NB4 (cell line): ENCODE measurements around the gene KANSL3.

Experiments
- DNase-seq: peaks from one replicate; pipeline ENCODE4 v3.0.0; 2010; ENCODE audit warnings: low read depth
- H3K4me3 ChIP-seq: one replicate; pipeline ENCODE4 v1.5.1; 2011; ENCODE audit warnings: mild to moderate bottlenecking, low read depth, low read length, moderate library complexity
- CTCF ChIP-seq: IDR thresholded peaks from one replicate; pipeline ENCODE4 v1.5.1; 2012; ENCODE audit warnings: low read depth, low read length
- MAX ChIP-seq: IDR thresholded peaks from 2 replicates; pipeline ENCODE4 v1.6.1; 2011; ENCODE audit warnings: low read depth, low read length
- MYC ChIP-seq: IDR thresholded peaks from 2 replicates; pipeline ENCODE4 v1.6.1; 2011; ENCODE audit warnings: low read depth, low read length
- POLR2A ChIP-seq: IDR thresholded peaks from 2 replicates; pipeline ENCODE4 v1.6.1; 2011; ENCODE audit warnings: mild to moderate bottlenecking; ENCODE audit not compliant: insufficient read length; ENCODE audit errors: extremely low read depth

Gene KANSL3

GRCh38 chr2:96602330-96602823 is 35.7 kb downstream of the KANSL3 start:
- no peak overlapping the region for H3K4me3 ChIP-seq
- no peak for TF ChIP-seq MYC
- no peak for TF ChIP-seq POLR2A
- no peak for TF ChIP-seq MAX
- TF ChIP-seq CTCF = no peak
- DNase-seq = peak; percentile 13

GRCh38 chr2:96601382-96602292 is 36.5 kb downstream of the KANSL3 start:
- no peak for TF ChIP-seq MYC
- no peak for TF ChIP-seq CTCF
- no peak for TF ChIP-seq POLR2A
- TF ChIP-seq MAX = no peak
- H3K4me3 ChIP-seq = no peak overlapping the region
- DNase-seq = peak; percentile 21

- H3K4me3 ChIP-seq = no peak overlapping the region
- TF ChIP-seq POLR2A = no peak
- no peak for TF ChIP-seq MAX
- TF ChIP-seq CTCF = no peak
- no peak for TF ChIP-seq MYC
- no peak for DNase-seq
Measured at GRCh38 chr2:96599941-96600340, 38.2 kb downstream of the KANSL3 start.

- DNase-seq = no peak
- TF ChIP-seq MAX = no peak
- no peak for TF ChIP-seq MYC
- TF ChIP-seq POLR2A = no peak
- TF ChIP-seq CTCF = no peak
- no peak overlapping the region for H3K4me3 ChIP-seq
Measured at GRCh38 chr2:96596596-96596995, 41.5 kb downstream of the KANSL3 start.

GRCh38 chr2:96594691-96595152 is 43.4 kb downstream of the KANSL3 start:
- TF ChIP-seq POLR2A (no peak), MAX (no peak), MYC (no peak), CTCF (no peak)
- H3K4me3 ChIP-seq = no peak overlapping the region
- DNase-seq = no peak

- no peak overlapping the region for H3K4me3 ChIP-seq
- TF ChIP-seq CTCF (no peak), MAX (no peak), MYC (no peak)
- DNase-seq = no peak
Measured at GRCh38 chr2:96594282-96594681, 43.8 kb downstream of the KANSL3 start.
